Endometrial microvascular endothelial cells (primary cell): ENCODE results near the gene HSFX2. TPM values are rescaled to one million over a fixed set of nuclear protein-coding genes. Genes with fewer than 3 reads are reported as not detected.
"Not testable (repeated sequence)": the region's sequence is repeated elsewhere in the genome, so short reads cannot be mapped to it uniquely, and the experiment has no call there.

Experiments
- in situ Hi-C: cut with HindIII; loops from 2 replicates; pipeline ENCODE4 v1.10.0; 2017; ENCODE audit warnings: low sequenced_read_pairs, low pct_unique_long_range_greater_than_20kb; ENCODE audit errors: inconsistent ontology term
- total RNA-seq: library from RNA; depleted of rRNA; stranded (reverse); fragments of >200 nt; gene quantifications from one replicate; pipeline ENCODE4 v1.2.3, GENCODE V29; 2015; ENCODE audit errors: inconsistent ontology term

HSFX2 gene
- total RNA-seq, 1 donor from 2014 or later, result 1.9 TPM

GRCh38 chrX:149545545-149546543 lies 49.3 kb downstream of the HSFX2 start:
- in situ Hi-C loops, result not testable (repeated sequence)

Other genes starting within 250 kb of the HSFX2 start
- 33.8 TPM for gene IDS, start 90.0 kb downstream of the HSFX2 start, total RNA-seq
- 5.7 TPM for gene EOLA1, start 54.3 kb downstream of the HSFX2 start, total RNA-seq
- gene HSFX3, start 45.4 kb downstream of the HSFX2 start, total RNA-seq, result not detected
- not detected for gene MAGEA9B, start 7.9 kb downstream of the HSFX2 start, total RNA-seq
- 11.8 TPM for gene TMEM185A, start 36.5 kb upstream of the HSFX2 start, total RNA-seq
- not detected for gene MAGEA11, start 116.7 kb upstream of the HSFX2 start, total RNA-seq
- not detected for gene HSFX1, start 178.8 kb upstream of the HSFX2 start, total RNA-seq
- not detected for gene MAGEA9, start 186.6 kb upstream of the HSFX2 start, total RNA-seq